Measurements from ENCODE around the gene PTGIR.

The PTGIR gene

DNA sequence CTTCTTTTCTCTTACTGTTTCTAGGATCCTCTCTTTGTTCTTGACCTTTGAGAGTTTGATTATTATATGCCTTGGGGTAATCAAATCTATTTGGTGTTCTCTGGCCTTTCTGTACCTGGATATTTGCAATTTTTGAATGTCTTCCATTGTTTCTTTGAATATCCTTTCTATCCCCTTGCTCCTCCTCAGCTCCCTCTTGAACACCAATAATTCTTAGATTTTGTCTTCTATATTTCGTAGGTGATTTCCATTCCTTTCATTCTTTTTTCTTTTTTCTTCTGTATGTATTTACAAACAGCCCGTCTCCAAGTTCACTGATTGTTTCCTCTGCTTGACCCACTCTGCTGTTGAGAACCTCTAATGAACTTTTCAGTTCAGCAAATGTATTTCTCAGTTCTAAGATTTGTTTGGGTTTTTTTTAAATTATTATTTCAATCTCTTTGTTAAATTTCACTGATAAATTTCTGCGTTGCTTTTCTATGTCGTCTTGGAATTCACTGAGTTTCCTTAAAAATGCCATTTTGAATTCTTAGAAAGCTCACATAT is 26.4 kb downstream of the PTGIR start:
- no peak for FAIRE-seq

DNA sequence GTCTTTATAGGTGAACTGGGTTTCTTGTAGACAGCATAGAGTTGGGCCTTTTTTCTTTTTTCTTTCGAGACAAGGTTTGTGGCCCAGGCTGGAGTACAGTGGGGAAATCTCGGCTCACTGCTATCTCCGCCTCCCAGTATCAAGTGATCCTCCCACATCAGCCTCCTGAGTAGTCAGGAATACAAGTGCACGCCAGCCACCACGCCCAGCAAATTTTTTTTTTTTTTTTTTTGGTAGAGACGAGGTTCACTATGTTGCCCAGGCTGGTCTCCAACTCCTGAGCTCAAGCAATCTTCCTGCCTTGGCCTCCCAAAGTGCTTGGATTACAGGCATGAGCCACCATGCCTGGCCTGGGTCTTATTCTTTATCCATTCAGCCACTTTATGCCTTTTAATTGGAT is 28.9 kb downstream of the PTGIR start:
- no peak for FAIRE-seq

DNA sequence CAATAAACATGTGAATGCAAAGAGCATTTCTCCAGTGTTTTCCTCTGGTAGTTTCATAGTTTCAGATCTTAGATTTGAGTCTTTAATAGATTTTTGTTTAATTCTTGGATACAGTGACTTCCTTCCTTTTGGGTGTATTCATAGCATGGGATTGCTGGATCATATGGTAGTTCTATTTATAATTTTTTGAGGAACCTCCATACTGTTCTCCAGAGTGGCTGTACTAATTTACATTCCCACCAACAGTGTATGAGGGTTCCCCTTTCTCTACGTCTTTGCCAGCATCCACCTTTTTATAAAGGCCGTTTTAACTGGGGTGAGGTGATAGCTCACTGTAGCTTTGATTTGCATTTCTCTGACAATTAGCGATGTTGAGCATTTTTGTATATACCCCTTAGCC is 33.0 kb downstream of the PTGIR start:
- FAIRE-seq = no peak

DNA sequence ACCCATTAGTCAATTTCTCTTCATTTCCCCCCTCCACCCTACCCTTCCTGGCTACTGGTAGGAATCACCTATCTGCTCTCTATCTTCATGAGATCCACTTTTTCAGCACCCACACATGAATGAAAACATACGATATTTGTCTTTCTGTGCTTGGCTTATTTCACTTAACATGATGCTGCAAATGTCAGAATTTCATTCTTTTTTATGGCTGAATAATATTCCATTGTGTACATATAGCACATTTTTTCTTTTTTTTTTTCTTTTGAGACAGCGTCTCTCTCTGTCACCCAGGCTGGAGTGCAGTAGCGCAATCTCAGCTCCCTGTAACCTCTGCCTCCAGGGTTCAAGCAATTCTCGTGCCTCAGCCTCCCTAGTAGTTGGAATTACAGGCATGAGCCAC is 33.6 kb downstream of the PTGIR start:
- FAIRE-seq = no peak

DNA sequence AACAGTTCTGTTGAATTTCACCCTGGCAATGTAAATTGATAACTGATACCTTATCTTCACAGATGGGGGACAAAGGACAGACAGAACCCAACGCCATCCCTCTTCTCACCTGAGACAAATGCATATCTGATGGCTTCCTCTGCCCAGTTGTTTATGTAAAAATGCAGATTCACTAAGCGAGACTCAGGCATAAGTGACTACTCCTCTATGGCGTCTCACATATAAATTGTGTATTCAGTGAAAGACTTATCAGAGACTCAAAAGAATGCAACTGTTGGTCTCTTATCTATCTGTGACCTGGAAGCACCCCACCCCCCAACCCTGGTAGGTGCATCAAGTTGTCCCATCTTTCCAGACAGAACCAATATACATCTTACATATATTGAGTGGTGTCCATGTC is 37.0 kb downstream of the PTGIR start:
- no peak for FAIRE-seq

DNA sequence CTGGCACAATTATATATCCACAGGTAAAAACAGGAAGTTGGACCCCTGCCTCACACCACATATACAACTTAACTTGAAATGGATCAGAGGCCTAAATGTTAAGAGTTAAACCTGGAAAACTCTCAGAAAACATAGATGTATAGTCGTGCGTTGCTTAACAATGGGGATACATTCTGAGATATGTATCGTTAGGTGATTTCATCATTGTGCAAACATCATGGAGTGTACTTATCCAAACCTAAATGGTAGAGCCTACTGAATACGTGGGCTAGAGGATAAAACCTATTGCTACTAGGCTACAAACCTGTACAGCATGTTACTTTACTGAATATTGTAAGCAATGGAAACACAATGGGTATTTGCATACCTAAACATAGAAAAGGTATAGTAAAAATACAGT is 38.6 kb downstream of the PTGIR start:
- no peak for FAIRE-seq

DNA sequence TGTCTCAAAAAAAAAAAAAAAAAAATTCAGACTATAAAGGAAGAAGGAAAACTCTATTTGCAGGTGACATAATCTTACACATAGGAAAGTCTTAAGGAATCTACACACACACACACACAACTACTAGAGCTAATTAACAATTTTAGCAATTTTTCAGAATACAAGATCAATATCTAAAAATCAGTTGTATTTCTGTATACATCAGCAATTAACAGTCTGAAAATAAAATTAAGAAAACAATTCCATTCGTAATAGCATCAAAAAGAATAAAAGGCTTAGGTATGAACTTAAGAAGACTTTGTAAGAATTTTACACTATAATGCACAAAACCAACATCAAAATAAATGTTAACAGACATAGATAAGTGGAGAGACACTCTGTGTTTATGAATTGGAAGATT is 39.4 kb downstream of the PTGIR start:
- no peak for FAIRE-seq

DNA sequence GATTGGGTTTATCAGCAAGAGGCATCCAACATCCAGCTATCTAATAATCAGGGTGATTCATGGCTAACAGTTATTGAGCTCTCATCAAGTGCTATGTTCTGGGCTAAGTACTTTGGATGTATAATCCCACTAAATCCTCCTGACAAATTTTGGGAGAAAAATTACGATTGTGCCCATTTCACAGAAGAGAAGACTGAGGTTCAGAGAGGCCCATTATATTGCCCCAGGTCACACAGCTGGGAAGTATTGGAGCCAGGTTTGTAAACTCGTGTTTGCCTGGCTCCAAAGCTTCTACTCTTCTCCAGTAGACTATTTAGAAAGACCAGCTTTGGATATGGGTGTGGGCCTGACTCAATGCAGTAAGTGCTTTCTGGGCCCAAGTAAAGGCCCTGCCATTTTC is 44.6 kb downstream of the PTGIR start:
- no peak for FAIRE-seq

DNA sequence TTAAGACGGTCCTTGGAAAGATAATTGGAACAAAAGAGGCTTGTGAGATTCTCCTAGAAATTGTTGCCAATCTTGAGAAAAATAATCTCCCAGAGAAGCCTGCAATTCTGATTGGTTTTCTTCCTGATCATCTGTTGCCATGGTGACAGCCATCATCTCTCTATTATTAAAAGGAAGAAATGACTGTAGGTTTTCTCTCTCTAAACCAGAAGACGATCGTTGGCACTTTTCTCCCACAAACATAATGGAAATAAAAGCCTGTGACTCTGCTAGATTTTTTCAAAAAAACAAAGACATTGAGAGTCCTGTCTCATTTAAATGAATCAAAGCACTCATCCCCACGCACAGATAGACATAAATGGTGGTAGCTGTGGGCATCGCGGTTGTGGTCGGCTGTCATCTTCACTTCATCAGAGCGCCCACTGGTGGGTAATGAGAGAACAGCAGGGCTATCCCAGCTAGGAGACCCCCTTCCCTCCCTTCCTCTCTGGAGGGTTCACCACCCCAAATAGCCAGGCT is 45.5 kb downstream of the PTGIR start:
- FAIRE-seq = no peak

DNA sequence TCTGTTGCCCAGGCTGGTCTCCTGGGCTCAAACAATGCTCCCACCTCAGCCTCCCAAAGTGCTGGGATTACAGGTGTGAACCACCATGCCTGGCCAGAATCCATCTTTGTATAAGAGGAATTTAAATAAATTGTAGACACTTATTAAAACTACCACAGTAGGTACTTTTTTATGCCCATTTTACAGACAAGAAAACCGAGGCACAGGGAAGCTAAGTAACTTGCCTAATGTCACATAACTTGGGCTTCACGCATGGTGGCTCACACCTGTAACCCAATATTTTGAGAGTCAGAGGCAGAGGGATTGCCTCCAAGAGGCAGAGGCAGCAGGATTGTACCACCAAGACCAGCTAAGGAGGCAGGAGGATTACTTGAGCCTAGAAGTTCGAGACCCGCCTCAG is 46.4 kb downstream of the PTGIR start:
- FAIRE-seq = no peak

DNA sequence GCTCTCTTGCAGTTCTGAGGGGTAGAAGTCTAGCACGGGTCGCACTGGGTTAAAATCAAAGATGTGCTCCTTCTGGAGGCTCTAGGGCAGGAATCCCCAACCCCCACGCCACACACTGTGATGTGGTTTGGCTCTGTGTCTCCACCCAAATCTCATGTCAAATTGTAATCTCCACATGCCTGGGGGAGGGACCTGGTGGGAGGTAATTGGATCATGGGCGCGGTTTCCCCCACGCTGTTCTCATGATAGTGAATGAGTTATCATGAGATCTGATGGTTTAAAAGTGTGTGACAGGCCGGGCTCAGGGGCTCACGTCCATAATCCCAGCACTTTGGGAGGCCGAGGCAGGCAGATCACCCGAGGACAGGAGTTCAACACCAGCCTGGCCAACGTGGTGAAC is 50.4 kb downstream of the PTGIR start:
- FAIRE-seq = no peak

DNA sequence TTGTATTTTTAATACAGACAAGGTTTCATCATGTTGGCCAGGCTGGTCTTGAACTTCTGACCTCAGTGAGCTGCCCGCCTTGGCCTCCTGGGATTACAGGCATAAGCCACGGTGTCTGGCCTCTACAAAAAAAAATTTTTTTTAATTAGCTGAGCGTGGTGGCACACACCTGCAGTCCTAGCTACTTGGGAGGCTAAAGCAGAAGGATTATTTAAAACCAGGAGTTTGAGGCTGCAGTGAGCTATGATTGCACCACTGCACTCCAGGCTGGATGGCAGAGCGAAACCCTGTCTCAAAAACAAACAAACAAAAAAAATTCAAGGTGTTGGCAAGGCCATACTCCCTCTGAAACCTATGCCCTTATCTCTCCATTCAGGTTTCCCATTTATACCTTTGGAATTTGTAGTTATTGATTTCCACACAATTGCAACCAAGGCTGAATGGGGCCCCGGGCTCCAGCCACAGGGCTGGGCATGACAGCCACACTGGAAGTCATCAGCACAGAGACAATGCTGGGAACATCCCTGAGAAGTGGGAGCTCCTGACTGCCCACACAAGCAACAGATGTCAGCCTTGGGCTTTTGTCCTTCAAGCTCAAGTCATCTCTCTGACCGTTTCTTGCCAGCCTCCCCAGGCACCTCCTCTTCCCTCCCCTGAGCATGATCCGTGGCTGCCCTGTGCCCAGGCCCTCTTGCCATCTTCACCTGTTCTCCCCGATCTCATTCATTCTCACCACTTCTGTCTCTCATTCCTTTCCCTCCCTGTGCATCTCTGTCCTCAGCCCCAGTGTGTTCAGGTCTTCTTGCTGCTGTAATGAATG is 51.0 kb downstream of the PTGIR start:
- FAIRE-seq = no peak

DNA sequence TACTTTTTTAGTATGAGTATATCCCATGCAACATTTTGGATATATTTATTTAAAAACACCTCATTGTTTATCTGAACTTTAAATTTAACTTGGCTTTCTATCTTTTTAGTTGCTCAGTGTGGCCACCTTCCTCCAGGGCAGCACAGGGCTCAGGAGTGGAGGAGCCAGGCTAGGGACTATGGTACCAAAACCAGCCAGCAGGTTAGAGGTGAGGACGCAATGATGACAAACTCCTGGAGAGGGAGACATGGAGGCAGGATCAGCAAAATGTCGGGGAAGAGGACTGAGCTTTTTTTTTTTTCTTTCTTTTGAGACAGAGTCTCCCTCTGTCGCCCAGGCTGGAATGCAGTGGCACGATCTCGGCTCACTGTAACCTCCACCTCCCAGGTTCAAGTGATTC is 53.4 kb downstream of the PTGIR start:
- FAIRE-seq = no peak

All from endometrium (tissue), 2 donors.